Pancreas (tissue), 10 donors: ENCODE results near the gene CMC4. TPM values are rescaled to one million over a fixed set of nuclear protein-coding genes. Genes with fewer than 3 reads are reported as not detected.

ENCODE experiments used
- ATAC-seq, 4 donors: fragments of 200-7000 bp; cut with Tn5 transposase; one replicate each; pipeline versions ENCODE4 v1.8.0 to v1.9.1; 2020; ENCODE audit warnings: mild to moderate bottlenecking in 4 of 4, moderate library complexity in 4 of 4
- DNase-seq, 6 donors: peaks; one replicate each; pipeline ENCODE4 v3.0.0-alpha.2; 2020
- FAIRE-seq: peaks from 2 replicates; lab custom pipeline; 2012; peaks lifted over from hg19 to GRCh38; lab: Jason Lieb, UNC
- H3K27ac ChIP-seq, 4 donors: fragments of 200-600 bp; sonication (generic); 1 replicate in 3 of 4; 2 replicates in 1 of 4; pipeline versions ENCODE4 v1.5.0 to v1.8.0; 2020
- H3K27me3 ChIP-seq, 4 donors: fragments of 200-600 bp; one replicate each; pipeline ENCODE4 v1.8.0; 2021
- H3K36me3 ChIP-seq, 3 donors: fragments of 200-600 bp; sonication (generic) in 1 of 3; one replicate each; pipeline versions ENCODE4 v1.5.0 to v1.8.0; 2020 to 2021
- H3K4me1 ChIP-seq, 3 donors: fragments of 200-600 bp; one replicate each; pipeline ENCODE4 v1.8.0; 2021
- H3K4me3 ChIP-seq, 4 donors: fragments of 200-600 bp; sonication (generic) in 2 of 4; one replicate each; pipeline versions ENCODE4 v1.5.0 to v1.8.0; 2020 to 2021
- H3K9me3 ChIP-seq, 4 donors: fragments of 200-600 bp; one replicate each; pipeline ENCODE4 v1.8.0; 2021
- CTCF ChIP-seq, 4 donors: fragments of 200-600 bp; sonication (generic) in 3 of 4; IDR thresholded peaks; one replicate each; pipeline versions ENCODE4 v1.5.0 to v1.8.0; 2021; ENCODE audit warnings: antibody characterized with exemption in 4 of 4
- WGBS, 2 donors: extraction: QIAGEN DNeasy Blood & Tissue Kit; methylation state at CpG; one replicate each; pipeline ENCODE4 v1.1.7; 2013; 5-methylcytosine and 5-hydroxymethylcytosine counted together
- intact Hi-C, 3 donors: fragments of 100-400 bp; cut with DNase I; formaldehyde crosslinking; loops; one replicate each; pipeline versions ENCODE4 v1.11.1 to v1.14.2; 2022
- polyA plus RNA-seq, 2 donors: library from polyadenylated mRNA; stranded (reverse); fragments of 200-250 nt; gene quantifications; one replicate each; pipeline ENCODE4 v1.2.3, GENCODE V29; 2013
- total RNA-seq, 6 donors: library from RNA; stranded (reverse); fragmentation: NEBNext Ultra II Directional in 4 of 6; extraction: Animal tissue kit (Norgen Biotek cat#: 25700) in 4 of 6; gene quantifications; one replicate each; pipeline versions ENCODE4 v1.2.1 to v1.2.4, GENCODE V29; 2021 to 2023
- donor health status: healthy with polysubstance abuse.
- donor health status: DM: no; HTN: no; CAD: no; lungs with moderate emphysema.
- donor health status: DM: no; HTN: no; CAD: no.
- donor health status: control.
- donor health status: control.
- donor health status: Bipolar disorder and iron deficiency.
- donor health status: DM: yes; HTN: yes; CAD: no.
- donor health status: DM: no; HTN: no; CAD: no.
- donor health status: DM: no; HTN: no; CAD: no.
- donor health status: DM: yes; HTN: yes; CAD: no.

The CMC4 gene
- total and polyA plus RNA-seq, 8 donors: 2.6 to 16.6 (median 3.8) TPM

GRCh38 chrX:155020591-155020990, 50.3 kb downstream of the CMC4 start:
- H3K4me3 ChIP-seq: no peak overlapping the region
- DNase-seq (no peak), FAIRE-seq (peak; percentile 92), ATAC-seq (no peak)
- no peaks in the 10 kb centered on the region for H3K4me1 ChIP-seq
- no peaks in the 10 kb centered on the region for H3K36me3 ChIP-seq
- intact Hi-C loops: no loop called here
- no peaks in the 10 kb centered on the region for H3K9me3 ChIP-seq
- TF ChIP-seq CTCF (IDR thresholded peaks at IDR 0.05): no peak
- H3K27ac ChIP-seq: no peak overlapping the region
- no peaks in the 10 kb centered on the region for H3K27me3 ChIP-seq
- 75 to 80% methylated on average over 3 of the region's 3 CpGs for WGBS, 2 donors

Other genes with a start within 250 kb of the CMC4 start
- gene SMIM9, start 236.5 kb downstream of the CMC4 start, total RNA-seq: not detected
- not detected for gene SMIM9, start 236.5 kb downstream of the CMC4 start, polyA plus RNA-seq
- gene F8A1, start 184.8 kb downstream of the CMC4 start, total RNA-seq: 10 to 100 TPM in 5 of 6 donors, 1 to 10 TPM in 1; 7.4 to 24.0 (median 15.3) TPM
- 10 to 100 TPM; 13.0 to 19.9 TPM for gene F8A1, start 184.8 kb downstream of the CMC4 start, polyA plus RNA-seq
- gene F8, start 48.4 kb downstream of the CMC4 start, total RNA-seq: 10 to 100 TPM in 2 of 6 donors, 1 to 10 TPM in 4; 5.5 to 22.0 (median 8.7) TPM
- gene F8, start 48.4 kb downstream of the CMC4 start, polyA plus RNA-seq: 1 to 10 TPM; 2.5 to 9.2 TPM
- gene FUNDC2, start 44.3 kb downstream of the CMC4 start, total RNA-seq: 10 to 100 TPM; 50.3 to 74.6 (median 70.2) TPM
- 10 to 100 TPM; 75.7 to 88.1 TPM for gene FUNDC2, start 44.3 kb downstream of the CMC4 start, polyA plus RNA-seq
- 10 to 100 TPM; 10.9 to 18.3 (median 15.5) TPM for gene MTCP1, start within 50 bp of the CMC4 start, total RNA-seq
- gene MTCP1, start within 50 bp of the CMC4 start, polyA plus RNA-seq: 10 to 100 TPM; 22.7 to 55.9 TPM
- gene BRCC3, start 372 bp upstream of the CMC4 start, total RNA-seq: 10 to 100 TPM in 2 of 6 donors, 1 to 10 TPM in 4; 7.5 to 13.2 (median 9.2) TPM
- 1 to 10 TPM; 4.6 to 8.2 TPM for gene BRCC3, start 372 bp upstream of the CMC4 start, polyA plus RNA-seq
- 10 to 100 TPM in 5 of 6 donors, 1 to 10 TPM in 1; 8.0 to 18.7 (median 13.8) TPM for gene VBP1, start 145.3 kb upstream of the CMC4 start, total RNA-seq
- 10 to 100 TPM; 10.9 to 22.7 TPM for gene VBP1, start 145.3 kb upstream of the CMC4 start, polyA plus RNA-seq
- 1 to 10 TPM in 5 of 6 donors, under 1 TPM in 1; 1.00 to 2.1 (median 1.2) TPM for gene RAB39B, start 193.4 kb upstream of the CMC4 start, total RNA-seq
- 1 to 10 TPM; 1.2 to 3.7 TPM for gene RAB39B, start 193.4 kb upstream of the CMC4 start, polyA plus RNA-seq